Measurements from ENCODE around the gene SEC22A. TPM values are rescaled to one million over a fixed set of nuclear protein-coding genes. Genes with fewer than 3 reads are reported as not detected.

The SEC22A gene
- polyA plus RNA-seq, 1 of the 3 experiments (the other 2 are of a cell fraction), result 13.0 TPM

DNA sequence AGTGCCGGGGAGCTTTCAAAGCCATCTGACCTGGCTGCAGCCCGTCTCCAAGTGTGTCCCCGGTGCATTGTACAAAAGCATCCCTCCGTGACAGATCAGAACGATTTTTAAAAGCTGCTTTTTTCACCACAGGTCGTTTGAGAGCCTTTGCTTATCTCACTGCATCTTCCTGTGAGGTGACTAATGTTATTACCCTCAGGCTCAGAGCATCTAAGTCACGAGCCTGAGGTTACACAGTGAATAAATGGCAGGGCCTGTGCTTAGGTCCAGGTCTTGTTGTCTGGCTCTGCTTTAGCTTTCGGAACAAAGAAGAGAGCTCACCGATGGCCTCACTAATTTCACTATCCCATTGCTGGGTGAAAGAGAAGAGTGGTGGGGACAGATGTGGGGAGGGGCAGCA is 83.3 kb downstream of the SEC22A start:
- no peaks in the 10 kb centered on the region for H3K9me2 ChIP-seq
- H4K20me1 ChIP-seq (ENCODE audit: insufficient read depth), result peaks cover 7% of the 10 kb centered on the region; the same call in 1 of the 2 replicates
- no peaks in the 10 kb centered on the region for H3K9me3 ChIP-seq
- TF ChIP-seq CHD2 (IDR thresholded peaks at IDR 0.05; ENCODE audit: low read length, partially characterized antibody) (no peak), ELF1 (IDR thresholded peaks at IDR 0.05) (no peak), RCOR1 (IDR thresholded peaks at IDR 0.05; ENCODE audit: low read length) (no peak), SMC3 (IDR thresholded peaks at IDR 0.05; ENCODE audit: low read depth, low read length) (no peak)
- TF ChIP-seq, protein P1, sequence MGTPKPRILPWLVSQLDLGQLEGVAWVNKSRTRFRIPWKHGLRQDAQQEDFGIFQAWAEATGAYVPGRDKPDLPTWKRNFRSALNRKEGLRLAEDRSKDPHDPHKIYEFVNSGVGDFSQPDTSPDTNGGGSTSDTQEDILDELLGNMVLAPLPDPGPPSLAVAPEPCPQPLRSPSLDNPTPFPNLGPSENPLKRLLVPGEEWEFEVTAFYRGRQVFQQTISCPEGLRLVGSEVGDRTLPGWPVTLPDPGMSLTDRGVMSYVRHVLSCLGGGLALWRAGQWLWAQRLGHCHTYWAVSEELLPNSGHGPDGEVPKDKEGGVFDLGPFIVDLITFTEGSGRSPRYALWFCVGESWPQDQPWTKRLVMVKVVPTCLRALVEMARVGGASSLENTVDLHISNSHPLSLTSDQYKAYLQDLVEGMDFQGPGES (IDR thresholded peaks at IDR 0.05; ENCODE audit: low read depth, low read length), result no peak
- TF ChIP-seq, protein P2, sequence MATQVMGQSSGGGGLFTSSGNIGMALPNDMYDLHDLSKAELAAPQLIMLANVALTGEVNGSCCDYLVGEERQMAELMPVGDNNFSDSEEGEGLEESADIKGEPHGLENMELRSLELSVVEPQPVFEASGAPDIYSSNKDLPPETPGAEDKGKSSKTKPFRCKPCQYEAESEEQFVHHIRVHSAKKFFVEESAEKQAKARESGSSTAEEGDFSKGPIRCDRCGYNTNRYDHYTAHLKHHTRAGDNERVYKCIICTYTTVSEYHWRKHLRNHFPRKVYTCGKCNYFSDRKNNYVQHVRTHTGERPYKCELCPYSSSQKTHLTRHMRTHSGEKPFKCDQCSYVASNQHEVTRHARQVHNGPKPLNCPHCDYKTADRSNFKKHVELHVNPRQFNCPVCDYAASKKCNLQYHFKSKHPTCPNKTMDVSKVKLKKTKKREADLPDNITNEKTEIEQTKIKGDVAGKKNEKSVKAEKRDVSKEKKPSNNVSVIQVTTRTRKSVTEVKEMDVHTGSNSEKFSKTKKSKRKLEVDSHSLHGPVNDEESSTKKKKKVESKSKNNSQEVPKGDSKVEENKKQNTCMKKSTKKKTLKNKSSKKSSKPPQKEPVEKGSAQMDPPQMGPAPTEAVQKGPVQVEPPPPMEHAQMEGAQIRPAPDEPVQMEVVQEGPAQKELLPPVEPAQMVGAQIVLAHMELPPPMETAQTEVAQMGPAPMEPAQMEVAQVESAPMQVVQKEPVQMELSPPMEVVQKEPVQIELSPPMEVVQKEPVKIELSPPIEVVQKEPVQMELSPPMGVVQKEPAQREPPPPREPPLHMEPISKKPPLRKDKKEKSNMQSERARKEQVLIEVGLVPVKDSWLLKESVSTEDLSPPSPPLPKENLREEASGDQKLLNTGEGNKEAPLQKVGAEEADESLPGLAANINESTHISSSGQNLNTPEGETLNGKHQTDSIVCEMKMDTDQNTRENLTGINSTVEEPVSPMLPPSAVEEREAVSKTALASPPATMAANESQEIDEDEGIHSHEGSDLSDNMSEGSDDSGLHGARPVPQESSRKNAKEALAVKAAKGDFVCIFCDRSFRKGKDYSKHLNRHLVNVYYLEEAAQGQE (IDR thresholded peaks at IDR 0.05; ENCODE audit: low read depth, low read length), result no peak
- no peaks in the 10 kb centered on the region for H3K36me3 ChIP-seq (replicated peaks in 1 of 2; ENCODE audit: control insufficient read depth in 1 of 2, insufficient read depth in 2 of 2, low read length in 1 of 2)
- no peak overlapping the region for H2AFZ ChIP-seq (ENCODE audit: low read depth)
- H3K4me3 ChIP-seq (ENCODE audit: low read depth in 2 of 2, low read length in 1 of 2), result no peak overlapping the region
- no peak overlapping the region for H3K4me2 ChIP-seq
- H3F3A ChIP-seq (replicated peaks; ENCODE audit: insufficient read depth), result no peaks in the 10 kb centered on the region
- ChIA-PET POLR2A (no interaction called here), CTCF (interaction anchor here (1.1 to 1.7 kb wide), 5 partner anchors 26 to 283 kb away, joined by 3 to 4 read pairs (median 3); no protein-coding TSS in a partner anchor)
- 45% methylated on average over 9 of the region's 9 CpGs for WGBS (ENCODE audit: low lambda C conversion rate)
- no peaks in the 10 kb centered on the region for H3K27me3 ChIP-seq (ENCODE audit: insufficient read depth)
- H3K9ac ChIP-seq, result no peak overlapping the region
- no peaks in the 10 kb centered on the region; a peak in 1 of 4 replicates for H3K4me1 ChIP-seq (ENCODE audit: control insufficient read depth in 1 of 2, insufficient read depth in 2 of 2, low read depth in 1 of 2, low read length in 1 of 2)
- DNase-seq, result no peak
- H3K27ac ChIP-seq (ENCODE audit: low read depth in 2 of 2, low read length in 1 of 2), result no peak overlapping the region
- no peaks in the 10 kb centered on the region for H3K79me2 ChIP-seq (ENCODE audit: insufficient read depth)

DNA sequence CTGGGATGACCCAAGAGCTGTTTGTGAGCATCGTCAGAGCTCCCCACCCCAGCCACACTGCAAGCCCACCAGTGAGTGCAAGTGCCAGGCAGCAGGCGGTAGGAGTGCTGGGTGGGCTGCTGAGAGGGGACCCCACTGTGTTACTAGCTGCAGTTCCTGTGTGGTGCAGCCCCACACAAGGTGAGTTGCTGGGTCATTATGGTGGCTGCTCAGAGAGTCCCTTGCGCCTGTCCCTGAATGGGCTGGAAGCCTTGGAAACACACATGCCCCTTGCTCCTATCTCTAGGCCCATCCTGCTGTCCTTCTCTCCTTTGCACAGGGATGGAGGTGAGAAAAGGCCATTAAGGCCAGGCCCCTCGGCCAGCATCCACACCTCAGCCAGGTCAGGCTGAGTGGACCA is 83.7 kb downstream of the SEC22A start:
- no peak overlapping the region for H3K4me3 ChIP-seq (ENCODE audit: low read depth in 2 of 2, low read length in 1 of 2)
- no peak overlapping the region for H3K9ac ChIP-seq
- H3K4me2 ChIP-seq, result no peak overlapping the region
- no peaks in the 10 kb centered on the region for H3K9me3 ChIP-seq
- H3K27ac ChIP-seq (ENCODE audit: low read depth in 2 of 2, low read length in 1 of 2), result no peak overlapping the region
- no peak overlapping the region for H2AFZ ChIP-seq (ENCODE audit: low read depth)
- no peaks in the 10 kb centered on the region for H3K27me3 ChIP-seq (ENCODE audit: insufficient read depth)
- WGBS (ENCODE audit: low lambda C conversion rate), result 50% methylated on average over 2 of the region's 4 CpGs
- no peaks in the 10 kb centered on the region for H3F3A ChIP-seq (replicated peaks; ENCODE audit: insufficient read depth)
- POLR2A ChIA-PET, result no interaction called here
- no peaks in the 10 kb centered on the region for H3K36me3 ChIP-seq (replicated peaks in 1 of 2; ENCODE audit: control insufficient read depth in 1 of 2, insufficient read depth in 2 of 2, low read length in 1 of 2)
- H4K20me1 ChIP-seq (ENCODE audit: insufficient read depth), result peaks cover 7% of the 10 kb centered on the region; the same call in 1 of the 2 replicates
- no peaks in the 10 kb centered on the region for H3K9me2 ChIP-seq
- no peaks in the 10 kb centered on the region for H3K79me2 ChIP-seq (ENCODE audit: insufficient read depth)
- no peak for DNase-seq
- TF ChIP-seq SIN3A (IDR thresholded peaks at IDR 0.05; ENCODE audit: borderline replicate concordance, low read depth, low read length), result no peak
- TF ChIP-seq CHD2 (IDR thresholded peaks at IDR 0.05; ENCODE audit: low read length, partially characterized antibody), result no peak
- no peak for TF ChIP-seq MEF2A (IDR thresholded peaks at IDR 0.05; ENCODE audit: borderline replicate concordance, low read depth)
- TF ChIP-seq EP300 (IDR thresholded peaks at IDR 0.05; ENCODE audit: borderline replicate concordance in 1 of 2, low read depth in 1 of 2, low read length in 1 of 2), result no peak
- no peak for TF ChIP-seq RFX5 (IDR thresholded peaks at IDR 0.05; ENCODE audit: low read length)
- CTCF ChIA-PET, result interaction anchor here (0.8 to 1.7 kb wide), 5 partner anchors 8 to 283 kb away, joined by 3 to 4 read pairs (median 3); no protein-coding TSS in a partner anchor
- no peaks in the 10 kb centered on the region; a peak in 1 of 4 replicates for H3K4me1 ChIP-seq (ENCODE audit: control insufficient read depth in 1 of 2, insufficient read depth in 2 of 2, low read depth in 1 of 2, low read length in 1 of 2)

Measured in SK-N-SH (cell line).